Cerebellar nuclear complex (tissue), 1 donor: ENCODE results near the gene ZBTB6.
"Not testable (repeated sequence)": the region's sequence is repeated elsewhere in the genome, so short reads cannot be mapped to it uniquely, and the experiment has no call there.

Experiments used
- DNase-seq, 2 experiments: peaks; one replicate each; lab custom pipeline; 2025; lab: John Stamatoyannopoulos, UW

Gene ZBTB6

DNA sequence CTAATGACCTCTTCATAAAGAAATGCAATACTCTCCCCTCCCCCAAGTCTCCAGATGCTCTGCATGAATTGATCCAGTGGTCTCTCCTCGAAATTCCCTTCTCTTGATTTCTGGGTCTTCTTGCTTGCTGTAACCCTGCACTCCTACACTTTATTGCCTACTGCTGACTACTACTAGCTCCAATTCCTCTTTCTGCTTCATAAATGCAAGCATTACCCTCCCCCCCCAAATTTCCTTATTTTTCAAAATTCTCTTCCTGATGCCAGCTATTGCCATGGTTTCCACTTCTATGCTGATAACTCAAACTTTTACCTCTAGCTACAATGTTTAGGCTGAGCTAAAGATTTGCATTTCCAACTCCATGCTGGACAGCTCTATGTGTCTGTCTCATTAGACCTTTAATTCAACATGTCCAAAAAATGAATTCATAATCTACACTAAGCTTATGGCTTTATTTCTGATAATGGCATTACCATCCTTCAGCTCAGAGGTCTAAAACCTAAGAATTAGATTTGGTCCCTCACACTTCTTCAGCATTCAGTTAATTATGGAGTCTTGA, 16.8 kb upstream of the ZBTB6 start:
- no peak for DNase-seq

DNA sequence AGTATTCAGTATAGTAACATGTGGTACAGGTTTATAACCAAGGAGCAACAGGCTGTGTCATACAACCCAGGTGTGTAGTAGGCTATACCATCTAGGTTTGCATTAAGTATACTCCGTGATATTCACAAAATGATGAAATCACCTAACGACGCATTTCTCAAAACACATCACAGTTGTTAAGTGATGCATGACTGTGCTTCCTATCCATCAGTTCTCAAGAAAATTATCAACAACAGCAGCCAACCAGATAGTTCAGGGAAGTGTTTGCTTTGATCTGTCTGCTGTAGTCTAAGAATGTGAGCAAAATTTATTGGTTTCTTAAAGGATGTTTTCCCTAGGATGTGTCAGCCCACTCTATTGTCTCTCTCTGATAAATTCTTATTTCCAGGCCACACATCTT, 10.8 kb upstream of the ZBTB6 start:
- DNase-seq, result no peak

DNA sequence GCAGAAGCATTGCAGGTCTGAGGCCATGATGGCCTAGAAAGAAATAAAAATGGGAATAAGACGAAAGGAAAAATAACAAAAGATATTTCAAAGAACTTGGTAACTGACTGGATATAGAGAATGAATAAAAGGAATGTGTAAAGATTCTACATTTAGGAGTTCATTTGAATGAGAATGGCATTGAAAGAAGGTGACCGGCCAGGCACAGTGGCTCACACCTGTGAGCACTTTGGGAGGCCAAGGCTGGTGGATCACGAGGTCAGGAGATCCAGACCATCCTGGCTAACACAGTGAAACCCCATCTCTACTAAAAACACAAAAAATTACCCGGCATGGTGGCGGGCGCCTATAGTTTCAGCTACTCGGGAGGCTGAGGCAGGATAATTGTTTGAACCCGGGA, 9.6 kb upstream of the ZBTB6 start:
- DNase-seq, result no peak

DNA sequence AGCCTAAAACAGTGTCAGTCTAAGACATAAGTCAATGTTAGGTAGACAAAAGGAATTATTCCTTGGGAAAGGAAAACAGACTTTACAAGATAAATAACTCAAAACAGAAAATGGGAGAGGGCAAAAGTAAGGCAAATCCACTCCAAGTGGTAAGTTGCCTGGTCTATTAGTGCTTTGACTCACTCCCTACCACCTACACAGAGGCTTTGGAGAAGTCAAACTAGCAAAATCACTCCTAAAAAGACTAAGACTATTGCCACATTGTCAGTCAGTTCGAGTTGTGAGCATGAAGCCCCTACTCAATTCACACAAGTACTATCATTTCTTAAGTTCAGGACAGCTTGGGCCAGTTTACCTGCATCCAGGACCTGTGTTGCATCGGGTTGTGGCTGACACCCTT, 5.2 kb upstream of the ZBTB6 start:
- DNase-seq, result no peak

DNA sequence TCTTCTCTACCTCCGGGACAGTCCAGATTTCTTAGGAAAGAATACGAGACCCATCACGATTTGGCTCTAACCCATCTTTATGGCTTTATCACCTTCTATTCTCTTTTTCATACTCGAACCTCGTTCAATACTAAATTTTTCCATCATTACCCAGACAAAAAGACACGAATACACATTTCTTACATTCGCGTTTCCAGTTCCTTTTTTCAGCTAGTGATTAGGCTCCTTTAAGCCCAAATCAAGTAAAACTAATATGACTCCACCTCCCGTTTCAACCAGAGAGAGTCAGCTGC, 506 bp downstream of the ZBTB6 start:
- no peak for DNase-seq

DNA sequence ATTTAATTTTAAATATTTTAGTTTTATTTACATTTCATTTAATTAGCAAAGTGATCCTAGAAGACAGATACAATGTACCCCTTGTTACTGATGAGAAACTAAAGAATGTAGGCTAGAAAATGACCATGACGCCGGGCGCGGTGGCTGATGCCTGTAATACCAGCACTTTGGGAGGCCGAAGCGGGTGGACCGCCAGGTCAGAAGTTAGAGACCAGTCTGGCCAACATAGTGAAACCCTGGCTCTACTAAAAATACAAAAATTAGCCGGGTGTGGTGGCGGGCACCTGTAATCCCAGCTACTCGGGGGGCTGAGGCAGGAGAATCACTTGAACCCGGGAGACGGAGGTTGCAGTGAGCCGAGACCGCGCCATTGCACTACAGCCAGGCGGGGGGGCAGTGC, 7.0 kb downstream of the ZBTB6 start:
- not testable (repeated sequence) for DNase-seq

DNA sequence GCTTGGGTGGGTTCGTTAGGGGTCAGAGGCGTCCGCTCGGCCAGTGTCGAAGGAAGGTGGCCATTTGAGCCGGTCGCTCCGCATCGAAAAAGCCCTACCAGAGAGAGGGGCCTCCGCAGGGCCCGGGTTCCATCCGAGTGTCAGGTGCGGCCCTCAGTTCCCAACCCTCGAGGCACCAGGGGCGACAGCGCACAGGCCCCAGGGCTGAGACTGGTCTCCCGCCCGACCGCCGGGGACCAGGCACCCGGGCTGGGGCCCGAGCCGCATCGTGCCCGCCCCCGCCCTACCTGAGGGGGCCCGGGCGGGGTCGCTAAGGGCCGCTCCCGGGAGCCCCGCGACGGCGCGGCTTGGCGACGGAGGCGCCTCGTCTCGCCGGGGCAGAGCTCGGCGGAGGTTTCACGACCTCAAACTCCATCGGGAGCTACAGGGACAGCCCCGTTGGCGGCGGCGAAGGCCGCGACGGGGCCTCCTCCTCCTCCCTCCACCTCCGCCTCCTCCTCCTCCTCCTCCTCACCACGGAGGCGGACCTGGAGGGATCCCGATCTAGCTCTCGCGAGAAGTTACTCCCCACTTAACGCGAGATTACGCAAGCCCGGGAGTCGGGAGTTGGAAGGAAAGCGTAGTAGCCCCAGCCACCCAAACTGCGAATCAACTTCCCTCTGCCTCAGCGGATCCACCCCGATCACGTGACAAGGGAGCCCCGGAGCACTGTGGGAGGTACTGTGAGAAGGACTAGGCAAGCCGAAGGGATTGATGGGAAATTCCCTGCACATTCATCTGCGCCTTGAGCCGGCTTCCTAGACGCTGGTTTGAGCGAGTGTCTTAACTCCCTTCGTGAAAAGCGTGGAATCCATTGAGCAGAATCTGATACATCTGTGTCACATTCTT, 8.1 kb downstream of the ZBTB6 start, which contains the start of gene RC3H2:
Gene RC3H2, minus strand, starts transcription at position 537 of the 888 bp plus-strand sequence. CDS start 7,850 bp downstream, outside the sequence.
- DNase-seq, result peak; percentile 98 to 100

DNA sequence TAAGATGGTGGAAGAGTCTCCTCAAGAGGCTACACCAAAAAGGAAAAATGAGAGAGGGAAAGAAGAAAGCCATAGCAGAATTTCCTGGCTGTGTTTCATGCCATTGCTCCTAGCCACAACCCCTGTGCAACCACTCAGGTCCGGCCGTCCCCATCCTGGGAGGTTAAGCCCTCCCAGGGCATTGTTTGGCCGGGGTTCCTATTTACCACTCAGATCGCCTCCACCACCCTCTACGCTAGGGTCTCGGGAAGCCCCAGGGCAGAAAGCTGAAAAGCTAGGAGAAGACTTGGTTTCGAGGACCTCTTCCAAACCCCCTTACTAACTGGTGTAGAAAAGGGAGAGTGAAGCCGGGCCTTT, 8.7 kb downstream of the ZBTB6 start:
- no peak for DNase-seq

DNA sequence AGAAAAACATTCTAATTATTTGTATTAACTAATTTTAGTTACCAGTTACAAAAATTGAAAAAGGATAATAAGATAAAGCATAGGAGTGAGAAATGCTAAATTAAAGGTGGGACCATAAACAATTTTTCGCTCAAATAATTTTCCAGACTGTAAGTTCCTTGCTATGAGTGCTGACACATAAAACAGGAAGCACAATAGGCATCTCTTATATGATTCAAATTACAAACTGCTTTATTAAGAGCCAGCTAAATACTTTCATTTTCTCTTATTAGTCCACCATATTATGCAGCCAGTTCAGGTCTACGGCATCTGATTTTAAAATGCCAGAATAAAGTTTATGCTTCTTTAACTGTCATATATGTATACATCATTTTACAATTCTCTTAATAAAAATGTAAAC, 12.3 kb downstream of the ZBTB6 start:
- DNase-seq, result no peak

DNA sequence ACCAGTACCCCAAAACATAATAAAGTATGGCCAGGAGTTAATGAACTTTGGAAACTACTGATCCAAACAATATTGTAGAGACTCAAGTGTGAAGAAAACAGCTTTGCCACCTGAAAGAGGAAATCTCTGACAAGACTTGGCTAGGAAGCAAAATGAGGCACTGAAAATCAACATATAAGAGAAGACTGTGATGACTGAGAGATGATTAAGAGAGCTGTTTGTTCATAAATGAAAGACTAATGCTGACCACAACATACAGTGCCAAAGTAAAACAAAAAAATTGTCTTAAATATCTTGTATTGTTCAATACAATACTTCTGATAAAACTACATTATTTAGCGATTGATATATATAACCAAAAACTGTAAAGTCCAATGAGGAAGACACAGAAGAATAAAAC, 15.2 kb downstream of the ZBTB6 start:
- no peak for DNase-seq

DNA sequence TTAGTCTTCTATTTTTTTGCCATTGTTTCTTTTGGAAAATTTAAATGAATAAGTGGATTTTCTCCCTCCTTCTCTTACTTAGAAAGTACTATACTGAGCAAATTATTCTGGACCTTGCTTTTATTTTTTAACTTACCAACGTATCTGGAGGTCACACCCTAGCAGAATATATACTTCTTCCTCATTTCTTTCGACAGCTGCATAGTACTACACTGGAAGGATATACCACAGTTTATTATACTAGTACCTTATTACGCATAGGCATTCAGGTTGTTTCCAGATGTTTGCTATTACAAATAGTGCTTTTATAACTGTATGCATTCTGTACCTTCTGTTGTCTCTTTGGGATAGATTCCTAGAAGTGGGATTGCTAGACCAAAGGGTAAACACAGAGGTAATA, 24.6 kb downstream of the ZBTB6 start:
- DNase-seq, result no peak

DNA sequence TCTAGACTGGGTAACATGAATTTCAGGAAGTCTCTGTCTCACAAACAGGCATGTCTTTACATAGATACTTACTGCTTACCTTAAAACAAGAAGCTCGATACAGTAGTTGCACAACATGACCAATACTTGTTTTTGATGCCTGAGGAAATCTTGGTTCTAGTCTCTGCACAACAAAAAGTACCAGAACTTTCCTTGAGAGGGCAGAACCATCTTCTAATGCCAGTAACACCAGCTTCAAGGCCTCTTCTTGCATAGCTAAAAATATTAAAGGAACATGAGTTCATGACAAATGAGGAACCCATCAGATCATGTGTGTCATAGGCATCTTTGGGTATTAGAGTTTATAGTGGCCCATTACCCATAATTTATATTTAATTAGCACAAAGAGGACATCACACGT, 30.0 kb downstream of the ZBTB6 start:
- no peak for DNase-seq

DNA sequence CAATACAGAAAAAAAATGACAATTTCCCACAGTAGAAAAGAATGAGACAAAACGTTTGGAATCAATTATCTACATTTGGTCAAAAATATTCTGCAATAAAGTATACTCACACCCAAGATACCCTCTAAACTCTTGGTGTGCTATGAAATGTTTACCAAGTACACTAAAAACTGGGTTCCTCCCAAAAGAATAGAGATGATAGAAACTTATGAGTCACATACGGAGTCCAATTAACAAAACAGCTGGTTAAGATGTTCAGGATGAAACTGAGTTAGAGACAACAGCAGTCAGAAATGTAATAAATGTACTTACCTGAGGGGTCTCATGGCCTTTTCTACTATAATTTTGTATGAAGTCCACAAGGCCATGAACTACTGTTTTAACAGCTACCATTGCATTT, 33.7 kb downstream of the ZBTB6 start:
- DNase-seq, result no peak

DNA sequence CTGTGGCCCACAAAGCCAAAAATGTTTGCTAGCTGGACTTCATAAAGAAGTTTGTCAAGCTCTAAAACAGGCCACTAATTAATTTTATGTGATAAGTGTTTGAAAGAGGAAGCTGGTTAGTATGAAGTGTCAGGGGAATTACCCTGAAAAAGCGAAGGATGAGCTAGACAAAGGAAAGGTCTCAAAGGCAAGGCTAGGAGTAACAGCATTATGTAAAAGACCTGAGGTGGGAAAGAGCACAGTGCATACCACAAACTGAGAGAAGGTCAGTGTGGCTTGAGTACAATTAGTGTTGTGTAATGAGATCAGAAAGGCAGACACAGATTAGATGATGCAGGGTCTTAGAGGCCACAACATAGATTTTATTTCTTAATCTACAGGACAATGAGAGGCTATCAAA, 37.6 kb downstream of the ZBTB6 start:
- DNase-seq, result no peak

DNA sequence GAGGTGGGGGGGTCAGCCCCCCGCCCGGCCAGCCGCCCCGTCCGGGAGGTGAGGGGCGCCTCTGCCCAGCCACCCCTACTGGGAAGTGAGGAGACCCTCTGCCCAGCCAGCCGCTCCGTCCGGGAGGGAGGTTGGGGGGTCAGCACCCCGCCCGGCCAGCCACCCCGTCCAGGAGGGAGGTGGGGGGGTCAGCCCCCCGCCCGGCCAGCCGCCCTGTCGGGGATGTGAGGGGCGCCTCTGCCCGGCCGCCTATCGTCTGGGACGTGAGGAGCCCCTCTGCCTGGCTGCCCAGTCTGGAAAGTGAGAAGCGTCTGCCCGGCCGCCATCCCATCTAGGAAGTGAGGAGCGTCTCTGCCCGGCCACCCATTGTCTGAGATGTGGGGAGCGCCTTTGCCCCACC, 45.8 kb downstream of the ZBTB6 start:
- DNase-seq, result not testable (repeated sequence)

DNA sequence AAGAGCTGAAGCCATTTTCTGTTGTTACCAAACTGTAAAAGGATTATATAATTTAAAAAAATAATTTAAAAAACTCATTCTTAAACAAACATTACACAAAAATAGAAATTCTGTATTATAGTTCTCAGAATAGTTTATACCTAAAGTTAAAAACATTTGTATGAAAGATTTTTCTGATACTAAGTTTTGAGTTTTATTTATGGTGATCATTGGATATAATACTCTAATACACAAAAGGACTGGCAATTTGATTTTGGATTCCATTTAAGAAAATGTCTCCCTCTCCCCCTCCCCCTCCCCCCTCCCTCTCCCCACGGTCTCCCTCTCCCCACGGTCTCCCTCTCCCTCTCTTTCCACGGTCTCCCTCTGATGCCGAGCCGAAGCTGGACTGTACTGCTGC, 47.0 kb downstream of the ZBTB6 start:
- no peak for DNase-seq

DNA sequence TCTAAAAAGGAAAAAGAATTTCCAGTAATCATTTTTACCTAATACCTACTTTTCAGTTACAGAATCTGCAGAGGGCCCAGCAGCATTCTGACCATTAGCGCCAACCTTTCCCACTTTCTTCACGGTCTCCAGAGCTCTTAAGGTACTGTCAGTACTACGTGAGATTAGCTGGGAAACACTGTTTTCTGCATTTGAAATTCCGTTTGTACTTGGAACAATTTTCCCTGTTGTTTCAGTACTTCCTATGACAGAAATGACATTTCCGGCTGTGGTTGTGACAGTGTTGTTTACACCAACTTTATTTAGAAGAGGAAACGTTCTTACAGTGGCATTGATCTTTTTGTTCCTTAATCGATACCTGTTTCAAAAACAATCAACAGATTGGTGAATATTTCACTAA, 47.8 kb downstream of the ZBTB6 start:
- no peak for DNase-seq

DNA sequence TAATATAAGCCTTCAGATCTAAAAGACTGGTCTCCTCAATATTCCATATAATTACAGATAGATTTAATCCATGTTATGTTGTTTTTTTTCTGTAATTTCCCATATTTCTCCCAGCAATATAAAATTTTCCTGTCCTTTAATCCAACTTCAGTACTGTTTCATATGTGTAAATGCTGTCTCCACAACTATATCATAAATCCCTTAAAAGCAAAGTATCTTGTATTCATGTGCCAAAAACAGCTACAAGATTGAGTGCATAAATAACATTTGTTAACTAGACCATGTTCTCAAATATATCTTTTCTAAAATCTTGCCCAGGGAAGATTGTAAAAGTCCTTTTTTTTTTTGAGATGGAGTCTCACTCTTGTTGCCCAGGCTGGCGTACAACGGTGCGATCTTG, 49.7 kb downstream of the ZBTB6 start:
- DNase-seq, result no peak

DNA sequence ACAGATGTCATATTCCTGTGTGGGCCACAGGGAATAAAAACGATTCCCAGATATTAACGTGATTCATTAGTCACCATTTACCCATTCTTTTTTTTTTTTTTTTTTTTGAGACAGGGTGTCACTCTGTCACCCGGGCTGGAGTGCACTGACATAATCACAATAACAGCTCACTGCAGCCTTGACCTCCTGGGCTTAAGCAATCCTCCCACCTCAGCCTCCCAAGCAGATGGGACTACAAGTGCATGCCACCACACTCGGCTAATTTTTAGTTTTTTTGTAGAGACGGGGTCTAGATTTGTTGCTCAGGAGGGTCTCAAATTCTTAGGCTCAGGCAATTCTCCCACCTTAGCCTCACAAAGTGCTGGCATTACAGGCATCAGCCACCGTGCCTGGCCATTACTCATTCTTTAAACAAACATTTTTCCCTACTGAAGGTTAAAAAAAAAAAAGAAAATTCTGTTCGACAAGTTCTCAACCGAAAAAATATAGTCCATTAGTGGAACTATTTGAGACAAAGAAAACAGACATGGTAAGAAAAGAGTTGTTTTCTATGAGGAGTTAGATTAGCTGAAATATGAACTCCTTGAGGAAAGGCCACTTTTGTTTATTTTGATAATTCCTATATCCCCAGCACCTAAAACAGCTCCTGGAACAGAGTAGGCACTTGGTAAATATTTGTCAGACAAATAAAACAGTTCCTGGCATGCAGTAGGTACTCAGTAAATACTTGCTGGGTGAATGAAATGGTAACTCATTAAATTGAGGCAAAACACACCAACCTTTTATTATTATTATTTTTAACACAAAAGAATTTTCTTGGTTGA, 52.6 kb downstream of the ZBTB6 start:
- no peak for DNase-seq
